IMR-90 (cell line): Measurements from ENCODE around the gene CALHM1.
"Not testable (repeated sequence)": the region's sequence is repeated elsewhere in the genome, so short reads cannot be mapped to it uniquely, and the experiment has no call there.

Experiments
- CTCF ChIP-seq: conservative IDR thresholded peaks from 2 replicates; pipeline ENCODE4 v1.5.1; 2012; ENCODE audit warnings: mild to moderate bottlenecking, low read depth, low read length, improper control_type of control experiment
- MXI1 ChIP-seq: IDR thresholded peaks from 2 replicates; pipeline ENCODE4 v1.6.1; 2012; ENCODE audit warnings: low read depth, mild to moderate bottlenecking, low read length, moderate library complexity, borderline replicate concordance
- POLR2A ChIP-seq: IDR thresholded peaks from 2 replicates; pipeline ENCODE4 v1.6.1; 2012; ENCODE audit warnings: mild to moderate bottlenecking, low read depth, low read length
- RCOR1 ChIP-seq: IDR thresholded peaks from 2 replicates; pipeline ENCODE4 v1.6.1; 2012; ENCODE audit warnings: mild to moderate bottlenecking, low read length, improper control_type of control experiment; ENCODE audit not compliant: insufficient replicate concordance
- USF2 ChIP-seq: fragments of 150-350 bp; IDR thresholded peaks from 2 replicates; pipeline ENCODE4 v1.6.1; 2017; ENCODE audit warnings: mild to moderate bottlenecking, antibody characterized with exemption, low read length, low read depth

- TF ChIP-seq MXI1, CTCF, RCOR1, USF2, POLR2A: not testable (repeated sequence)
Measured at GRCh38 chr10:103417148-103417469, 41.6 kb downstream of the CALHM1 start.
